Mammary epithelial cell (primary cell): ENCODE data around the gene MAP2K4.

Experiments used
- CTCF ChIP-seq, 2 donors: IDR thresholded peaks in 1 of 2; conservative IDR thresholded peaks in 1 of 2; 2 replicates each; pipeline ENCODE4 v1.5.1; 2011 to 2012; ENCODE audit warnings: inconsistent platforms in 2 of 2, low read length in 2 of 2, mild to moderate bottlenecking in 2 of 2, control low read depth in 1 of 2, low read depth in 1 of 2; ENCODE audit not compliant: insufficient read depth in 1 of 2; ENCODE audit errors: extremely low read depth in 1 of 2
- EZH2 ChIP-seq: IDR thresholded peaks from 2 replicates; pipeline ENCODE4 v1.6.1; 2012; ENCODE audit warnings: low read length, inconsistent platforms, borderline replicate concordance

- TF ChIP-seq CTCF (conservative IDR thresholded peaks at IDR 0.05 in 1 of 2, IDR thresholded peaks at IDR 0.05 in 1 of 2; ENCODE audit: extremely low read depth in 1 of 2, insufficient read depth in 1 of 2, low read depth in 1 of 2, low read length in 2 of 2) (no peak), EZH2 (no peak)
Measured at GRCh38 chr17:12193144-12193735, 172.6 kb downstream of the MAP2K4 start.
